Adrenal gland (tissue), 12 donors: Measurements from ENCODE around the gene MBNL2. TPM values are rescaled to one million over a fixed set of nuclear protein-coding genes. Genes with fewer than 3 reads are reported as not detected.

Experiments used
- DNase-seq, 7 donors: peaks; one replicate each; pipeline ENCODE4 v3.0.0-alpha.2; 2019 to 2020
- H3K27ac ChIP-seq, 5 donors: fragments of 200-600 bp; sonication (generic) in 4 of 5; 1 replicate in 3 of 5; 2 replicates in 2 of 5; pipeline versions ENCODE4 v1.5.1 to v1.8.0; 2016 to 2020; ENCODE audit warnings: mild to moderate bottlenecking in 1 of 5
- H3K27me3 ChIP-seq: fragments of 200-600 bp; 2 replicates; pipeline ENCODE4 v1.8.0; 2021
- H3K36me3 ChIP-seq, 2 donors: fragments of 200-600 bp; replicated peaks in 1 of 2; 1 replicate in 1 of 2; 2 replicates in 1 of 2; pipeline versions ENCODE4 v1.5.1 to v1.8.0; 2018 to 2022
- H3K4me1 ChIP-seq, 2 donors: fragments of 200-600 bp; replicated peaks in 1 of 2; 1 replicate in 1 of 2; 2 replicates in 1 of 2; pipeline versions ENCODE4 v1.5.1 to v1.8.0; 2018 to 2021
- H3K4me3 ChIP-seq, 4 donors: fragments of 200-600 bp; sonication (generic) in 3 of 4; one replicate each; pipeline ENCODE4 v1.5.1; 2016 to 2018
- H3K9me3 ChIP-seq, 3 donors: fragments of 200-600 bp; sonication (generic) in 1 of 3; replicated peaks in 1 of 3; 1 replicate in 2 of 3; 2 replicates in 1 of 3; pipeline versions ENCODE4 v1.5.1 to v1.8.0; 2016 to 2021
- POLR2A ChIP-seq, 2 donors: fragments of 450-650 bp; IDR thresholded peaks; one replicate each; pipeline ENCODE4 v1.6.1; 2017; ENCODE audit warnings: antibody characterized with exemption in 2 of 2, mild to moderate bottlenecking in 2 of 2, moderate library complexity in 1 of 2
- WGBS, 4 donors: extraction: QIAGEN DNeasy Blood & Tissue Kit in 2 of 4; methylation state at CpG; one replicate each; pipeline versions ENCODE4 v1.1.5 to v1.1.7; 2013 to 2017; 5-methylcytosine and 5-hydroxymethylcytosine counted together
- intact Hi-C, 2 donors: fragments of 100-400 bp; cut with DNase I; formaldehyde crosslinking; loops; one replicate each; pipeline versions ENCODE4 v1.14.1 to v1.15.0; 2022 to 2023
- polyA plus RNA-seq, 3 donors: library from polyadenylated mRNA; stranded (reverse); fragments of 200-250 nt in 2 of 3; fragments of 350-450 nt in 1 of 3; fragmentation: Illumina TruSeq in 1 of 3; extraction: RNeasy Lipid Tissue Mini Kit (QIAGEN cat#74804) in 1 of 3; gene quantifications; one replicate each; pipeline ENCODE4 v1.2.3, GENCODE V29; 2013 to 2014
- total RNA-seq, 9 donors: library from RNA; depleted of rRNA in 4 of 9; stranded (reverse); fragments of >200 nt in 4 of 9; fragments of 120-200 nt in 1 of 9; fragmentation: NEBNext Ultra II Directional in 1 of 9; extraction: Animal tissue kit (Norgen Biotek cat#: 25700) in 1 of 9; gene quantifications; one replicate each; pipeline versions ENCODE4 v1.1.0 to v1.2.4, GENCODE V29; 2013 to 2023
- TF ChIP-seq, protein P1 (sequence below), 6 experiments: fragments of 450-650 bp in 4 of 6; fragments of 200-600 bp in 2 of 6; sonication (generic) in 1 of 6; IDR thresholded peaks; 1 replicate in 5 of 6; 2 replicates in 1 of 6; pipeline versions ENCODE4 v1.5.1 to v1.8.0; 2016 to 2021; ENCODE audit warnings: antibody characterized with exemption in 6 of 6, mild to moderate bottlenecking in 2 of 6, moderate library complexity in 1 of 6
- donor health status: healthy with polysubstance abuse.
- donor health status: Bipolar disorder and iron deficiency.
- donor health status: DM: yes; HTN: yes; CAD: no.
- donor health status: DM: no; HTN: no; CAD: no.
- donor health status: DM: no; HTN: no; CAD: no.
- donor health status: DM: yes; HTN: yes; CAD: no.

MBNL2 gene
- total and polyA plus RNA-seq, 12 donors = 29.2 to 250 (median 130) TPM

DNA sequence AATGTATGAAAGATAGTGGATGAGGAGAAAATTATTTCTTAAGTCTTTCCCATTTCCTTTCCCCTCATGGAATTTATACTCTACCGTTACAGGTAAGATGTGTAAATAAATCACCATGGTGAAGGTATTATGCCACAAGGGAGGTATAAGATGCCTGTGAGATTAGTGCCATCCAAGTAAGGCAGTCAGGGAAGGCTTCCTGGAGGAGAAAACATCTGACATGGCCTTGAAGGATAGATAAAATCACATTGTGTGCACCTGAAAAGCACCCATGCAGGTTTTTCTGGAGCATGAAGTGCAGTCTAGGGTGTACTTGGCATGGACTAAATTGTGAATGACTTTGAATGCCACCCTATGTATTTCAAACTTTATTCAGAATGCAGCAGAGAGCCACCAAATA is 15.3 kb downstream of the MBNL2 start:
- H3K36me3 ChIP-seq = no peaks in the 10 kb centered on the region
- no peak for DNase-seq
- H3K4me1 ChIP-seq = peaks cover 46 to 90% of the 10 kb centered on the region in 2 donors
- no peaks in the 10 kb centered on the region for H3K27me3 ChIP-seq
- H3K9me3 ChIP-seq = no peaks in the 10 kb centered on the region
- H3K4me3 ChIP-seq = no peak overlapping the region
- intact Hi-C loops = no loop called here
- no peak for TF ChIP-seq POLR2A (IDR thresholded peaks at IDR 0.05)
- TF ChIP-seq, protein P1, sequence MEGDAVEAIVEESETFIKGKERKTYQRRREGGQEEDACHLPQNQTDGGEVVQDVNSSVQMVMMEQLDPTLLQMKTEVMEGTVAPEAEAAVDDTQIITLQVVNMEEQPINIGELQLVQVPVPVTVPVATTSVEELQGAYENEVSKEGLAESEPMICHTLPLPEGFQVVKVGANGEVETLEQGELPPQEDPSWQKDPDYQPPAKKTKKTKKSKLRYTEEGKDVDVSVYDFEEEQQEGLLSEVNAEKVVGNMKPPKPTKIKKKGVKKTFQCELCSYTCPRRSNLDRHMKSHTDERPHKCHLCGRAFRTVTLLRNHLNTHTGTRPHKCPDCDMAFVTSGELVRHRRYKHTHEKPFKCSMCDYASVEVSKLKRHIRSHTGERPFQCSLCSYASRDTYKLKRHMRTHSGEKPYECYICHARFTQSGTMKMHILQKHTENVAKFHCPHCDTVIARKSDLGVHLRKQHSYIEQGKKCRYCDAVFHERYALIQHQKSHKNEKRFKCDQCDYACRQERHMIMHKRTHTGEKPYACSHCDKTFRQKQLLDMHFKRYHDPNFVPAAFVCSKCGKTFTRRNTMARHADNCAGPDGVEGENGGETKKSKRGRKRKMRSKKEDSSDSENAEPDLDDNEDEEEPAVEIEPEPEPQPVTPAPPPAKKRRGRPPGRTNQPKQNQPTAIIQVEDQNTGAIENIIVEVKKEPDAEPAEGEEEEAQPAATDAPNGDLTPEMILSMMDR (IDR thresholded peaks at IDR 0.05) = no peak
- H3K27ac ChIP-seq = peak overlapping the region in 1 of 5 donors; percentile 27
- WGBS, 4 donors = 87 to 93% (median 90%) methylated on average over 1 of the region's 1 CpG

DNA sequence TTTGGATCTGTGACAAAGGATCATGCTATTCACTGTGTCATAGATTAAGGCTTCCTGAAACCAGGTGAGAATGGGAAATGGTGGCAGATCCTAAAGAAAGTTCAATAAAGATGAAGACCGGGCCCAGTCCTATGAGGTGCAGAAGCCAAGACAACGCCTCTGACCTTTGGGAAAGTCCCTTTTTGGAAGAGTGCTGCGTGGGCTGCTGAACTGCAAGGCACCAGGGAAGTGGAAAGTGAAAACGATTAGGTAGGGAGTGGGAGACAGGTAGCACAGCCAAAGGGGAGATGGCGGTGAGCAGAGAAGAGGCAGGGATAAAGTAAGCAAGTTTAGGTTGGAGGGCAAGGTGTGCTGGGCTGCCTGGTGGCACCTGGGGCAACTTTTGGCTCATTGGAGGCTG is 16.3 kb downstream of the MBNL2 start:
- Histone ChIP-seq H3K9me3 (no peaks in the 10 kb centered on the region), H3K27me3 (no peaks in the 10 kb centered on the region), H3K4me3 (no peak overlapping the region), H3K36me3 (no peaks in the 10 kb centered on the region), H3K4me1 (peaks cover 46 to 96% of the 10 kb centered on the region in 2 donors), H3K27ac (peak overlapping the region in 2 of 5 donors; percentile 17 to 39)
- TF ChIP-seq, protein P1 (IDR thresholded peaks at IDR 0.05) = no peak
- TF ChIP-seq POLR2A (IDR thresholded peaks at IDR 0.05) = no peak
- DNase-seq = no peak
- intact Hi-C loops = no loop called here
- WGBS, 4 donors = 83 to 98% (median 91%) methylated on average over 5 of the region's 5 CpGs

DNA sequence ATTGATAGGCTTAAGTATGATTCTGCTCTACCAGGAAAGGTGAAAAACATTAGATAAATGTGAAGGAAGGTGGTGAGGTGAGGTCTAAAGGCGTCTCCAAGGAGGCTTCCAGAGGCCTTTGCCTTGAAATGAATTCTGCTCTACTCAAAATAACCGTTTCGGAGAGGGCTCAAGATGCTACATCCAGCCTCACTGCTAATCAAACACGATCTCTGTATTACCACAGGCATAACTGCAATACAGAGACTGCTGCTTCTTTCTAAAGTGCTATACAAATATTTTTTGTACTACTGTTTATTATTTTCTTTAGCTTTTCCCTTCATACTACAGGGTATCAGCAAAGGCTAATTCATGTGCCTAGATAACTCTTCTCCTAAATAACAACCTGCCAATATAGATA is 16.8 kb downstream of the MBNL2 start:
- H3K4me1 ChIP-seq = peaks cover 46 to 96% of the 10 kb centered on the region in 2 donors

DNA sequence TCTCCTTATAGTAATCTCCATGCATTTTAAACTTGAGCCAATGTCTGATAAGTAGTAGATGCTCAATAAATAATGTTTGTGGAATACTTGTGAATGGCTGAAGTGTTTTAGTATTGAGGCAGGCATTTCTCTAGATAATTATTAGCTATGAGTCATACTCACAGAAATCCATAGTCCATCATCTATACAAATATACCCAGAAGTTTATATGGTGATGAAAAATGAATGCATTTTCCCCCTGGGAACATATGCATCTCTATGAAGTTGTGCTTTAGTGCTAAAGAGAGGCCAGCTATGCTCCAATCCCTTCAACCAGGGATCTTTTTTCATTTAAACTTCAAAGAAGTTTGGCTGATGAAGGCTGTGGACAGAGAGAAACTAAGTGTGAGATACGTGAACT is 17.2 kb downstream of the MBNL2 start:
- Histone ChIP-seq H3K27ac (peak overlapping the region in 3 of 5 donors; percentile 36 to 46 (median 45)), H3K27me3 (no peaks in the 10 kb centered on the region), H3K4me1 (peaks cover 47 to 96% of the 10 kb centered on the region in 2 donors), H3K9me3 (no peaks in the 10 kb centered on the region), H3K36me3 (no peaks in the 10 kb centered on the region), H3K4me3 (no peak overlapping the region)
- no peak for DNase-seq
- 40 to 80% (median 55%) methylated on average over 1 of the region's 1 CpG for WGBS, 4 donors
- TF ChIP-seq POLR2A (IDR thresholded peaks at IDR 0.05) = no peak
- TF ChIP-seq, protein P1 (IDR thresholded peaks at IDR 0.05) = no peak
- intact Hi-C loops = no loop called here

More for the DNA sequence above, 16.8 kb downstream of the MBNL2 start:
- intact Hi-C loops = no loop called here
- WGBS, 4 donors = 81 to 88% (median 87%) methylated on average over 4 of the region's 4 CpGs
- TF ChIP-seq POLR2A (IDR thresholded peaks at IDR 0.05) = no peak
- TF ChIP-seq, protein P1 (IDR thresholded peaks at IDR 0.05) = no peak
- Histone ChIP-seq H3K9me3 (no peaks in the 10 kb centered on the region), H3K36me3 (no peaks in the 10 kb centered on the region), H3K4me3 (no peak overlapping the region), H3K27ac (peak overlapping the region in 3 of 5 donors; percentile 36 to 46 (median 45)), H3K27me3 (no peaks in the 10 kb centered on the region)
- DNase-seq = no peak
